GM10266 (cell line): ENCODE results near the gene VPS8.

ENCODE experiments used
- DNase-seq: peaks from one replicate; pipeline ENCODE4 v3.0.0; 2012; ENCODE audit errors: extremely low spot score
- TF ChIP-seq, protein P1 (sequence below): IDR thresholded peaks from 2 replicates; pipeline ENCODE4 v1.5.1; 2012; ENCODE audit warnings: mild to moderate bottlenecking, low read depth; ENCODE audit not compliant: control insufficient read depth, insufficient read depth; ENCODE audit errors: missing control alignments

Gene VPS8

DNA sequence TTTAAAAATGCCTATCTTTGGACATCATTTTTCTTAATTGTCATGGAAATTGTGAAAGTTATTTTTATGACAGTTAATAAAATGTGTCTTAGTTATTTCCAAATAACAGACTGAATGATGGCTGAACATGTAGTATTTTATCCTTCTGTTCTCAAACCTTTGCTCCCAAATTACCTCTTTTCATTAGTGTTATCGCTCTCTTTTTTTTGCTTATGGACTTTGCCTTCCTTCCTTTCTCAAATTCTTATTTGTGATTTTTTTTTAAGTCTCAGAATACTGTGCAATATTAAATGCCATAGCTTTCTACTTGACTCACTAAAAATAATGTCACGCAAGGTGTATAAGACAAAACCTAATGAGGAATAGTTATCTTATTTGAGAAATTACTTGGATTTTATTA lies 107.7 kb downstream of the VPS8 start:
- TF ChIP-seq, protein P1, sequence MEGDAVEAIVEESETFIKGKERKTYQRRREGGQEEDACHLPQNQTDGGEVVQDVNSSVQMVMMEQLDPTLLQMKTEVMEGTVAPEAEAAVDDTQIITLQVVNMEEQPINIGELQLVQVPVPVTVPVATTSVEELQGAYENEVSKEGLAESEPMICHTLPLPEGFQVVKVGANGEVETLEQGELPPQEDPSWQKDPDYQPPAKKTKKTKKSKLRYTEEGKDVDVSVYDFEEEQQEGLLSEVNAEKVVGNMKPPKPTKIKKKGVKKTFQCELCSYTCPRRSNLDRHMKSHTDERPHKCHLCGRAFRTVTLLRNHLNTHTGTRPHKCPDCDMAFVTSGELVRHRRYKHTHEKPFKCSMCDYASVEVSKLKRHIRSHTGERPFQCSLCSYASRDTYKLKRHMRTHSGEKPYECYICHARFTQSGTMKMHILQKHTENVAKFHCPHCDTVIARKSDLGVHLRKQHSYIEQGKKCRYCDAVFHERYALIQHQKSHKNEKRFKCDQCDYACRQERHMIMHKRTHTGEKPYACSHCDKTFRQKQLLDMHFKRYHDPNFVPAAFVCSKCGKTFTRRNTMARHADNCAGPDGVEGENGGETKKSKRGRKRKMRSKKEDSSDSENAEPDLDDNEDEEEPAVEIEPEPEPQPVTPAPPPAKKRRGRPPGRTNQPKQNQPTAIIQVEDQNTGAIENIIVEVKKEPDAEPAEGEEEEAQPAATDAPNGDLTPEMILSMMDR: no peak
- no peak for DNase-seq

DNA sequence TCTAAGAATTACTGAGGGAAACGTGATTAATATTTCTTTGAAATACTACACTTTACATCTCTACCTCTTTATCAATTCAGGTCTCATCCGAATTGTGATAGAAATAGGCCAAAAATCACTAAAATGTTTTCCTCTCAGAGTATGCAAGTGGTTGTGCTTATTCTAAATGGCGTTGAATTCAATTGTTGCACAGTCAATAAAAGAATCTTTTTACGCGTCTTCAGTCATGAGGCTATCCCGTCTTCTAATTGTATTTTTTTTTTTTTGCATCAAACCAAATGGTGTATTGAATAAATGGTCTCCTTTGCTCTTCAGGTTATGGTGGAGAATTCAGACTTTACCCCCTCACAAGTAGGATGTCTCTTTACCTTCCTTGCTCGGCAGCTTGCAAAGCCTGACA lies 112.6 kb downstream of the VPS8 start:
- DNase-seq: no peak
- TF ChIP-seq, protein P1: no peak

DNA sequence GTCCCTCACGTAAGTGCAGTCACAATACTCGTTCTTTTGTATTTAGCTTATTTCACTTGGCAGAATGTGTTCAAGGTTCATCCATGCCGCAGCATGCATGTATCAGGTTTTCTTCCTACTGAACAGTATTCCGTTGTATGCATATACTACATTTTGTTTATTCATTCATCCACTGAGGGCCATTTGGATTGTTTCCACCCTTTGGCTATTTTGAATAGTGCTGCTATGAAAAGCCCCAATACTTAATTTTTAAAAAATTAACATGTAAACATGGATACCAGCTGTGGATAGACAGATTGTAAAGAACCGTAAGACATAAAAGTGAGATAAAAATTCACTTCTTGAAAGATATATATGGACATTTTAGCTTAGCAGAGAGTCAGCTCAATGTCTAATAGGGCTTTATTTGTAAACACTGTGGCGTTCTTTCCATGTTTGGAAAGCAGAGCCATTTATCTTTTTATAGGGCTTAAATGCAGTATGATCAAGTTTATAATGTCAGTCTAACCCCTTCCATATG lies 115.9 kb downstream of the VPS8 start:
- no peak for DNase-seq
- TF ChIP-seq, protein P1: no peak

DNA sequence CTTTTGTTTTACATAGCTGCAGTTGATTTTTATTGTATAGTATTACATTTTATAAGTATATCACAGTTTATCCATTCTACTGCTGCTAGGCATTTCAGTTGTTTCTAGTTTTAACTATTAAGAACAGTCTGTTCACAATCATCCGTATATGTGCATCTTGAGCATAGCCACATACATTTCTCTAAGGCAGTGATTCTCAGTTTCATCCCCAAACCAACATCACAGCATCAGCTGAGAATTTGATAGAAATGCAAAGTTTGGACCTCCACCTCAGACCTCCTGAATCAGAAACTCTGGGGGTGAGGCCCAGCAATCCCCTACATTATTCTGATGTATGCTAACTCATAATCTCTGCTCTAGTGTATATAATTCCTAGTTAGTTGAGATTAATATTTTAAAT lies 120.8 kb downstream of the VPS8 start:
- TF ChIP-seq, protein P1: no peak
- no peak for DNase-seq

DNA sequence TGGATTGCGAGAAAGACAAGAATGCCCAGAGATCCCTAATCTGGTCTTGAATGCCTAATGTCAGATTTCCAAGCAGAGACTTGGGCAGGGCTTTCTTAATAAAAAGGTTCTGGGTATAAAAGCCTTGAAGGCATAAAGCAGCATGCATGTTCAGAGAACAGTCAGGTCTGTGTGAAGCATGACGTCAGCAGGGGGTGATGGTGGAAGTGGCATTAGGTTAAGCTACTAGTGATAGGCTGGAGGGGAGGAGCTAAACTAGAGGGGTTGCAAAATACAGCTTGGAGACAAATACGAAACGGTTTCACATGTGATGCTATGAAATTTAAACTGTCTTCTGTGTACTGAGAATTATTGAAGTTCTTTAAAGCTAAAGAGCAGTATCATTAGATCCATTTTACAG lies 125.6 kb downstream of the VPS8 start:
- no peak for DNase-seq
- TF ChIP-seq, protein P1: no peak

DNA sequence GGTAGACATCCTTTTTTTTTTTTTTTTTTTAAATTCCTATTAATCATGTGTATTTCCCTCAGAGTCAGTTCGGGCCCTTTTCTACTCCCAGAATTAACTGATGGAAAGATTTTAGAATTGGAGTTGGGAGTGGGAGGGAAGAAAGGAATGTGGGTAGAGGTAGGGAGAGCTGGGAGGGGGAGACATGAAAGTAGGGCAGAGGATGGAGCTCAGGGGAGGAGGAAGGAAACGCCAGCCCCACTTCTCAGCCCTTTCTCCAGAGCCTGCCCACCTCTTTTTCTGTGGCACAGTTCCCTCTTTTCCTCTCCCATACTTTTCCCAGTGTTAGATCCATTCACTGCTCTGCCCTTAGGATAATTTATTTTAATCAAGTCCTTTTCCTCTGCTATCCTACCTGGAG lies 129.4 kb downstream of the VPS8 start:
- TF ChIP-seq, protein P1: no peak
- DNase-seq: no peak

DNA sequence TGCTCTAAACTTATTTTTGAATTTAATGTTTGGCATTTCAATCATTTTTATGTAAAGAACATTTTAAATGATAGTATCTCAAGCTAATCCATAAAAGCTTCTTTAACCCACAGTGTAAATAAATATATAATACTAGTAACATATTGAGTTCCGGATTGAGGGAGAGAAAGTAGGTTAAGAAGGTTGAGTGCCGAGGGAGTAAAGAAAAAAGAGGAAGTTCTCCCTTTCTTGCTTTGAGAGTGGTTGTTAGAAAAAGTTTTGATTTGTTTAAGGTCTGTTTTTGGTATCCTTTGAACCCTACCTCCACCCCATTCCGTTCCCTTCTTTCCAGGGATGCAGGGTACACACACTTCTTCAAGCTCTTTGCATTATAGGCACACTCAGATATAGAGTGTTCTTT lies 130.8 kb downstream of the VPS8 start:
- TF ChIP-seq, protein P1: no peak
- DNase-seq: peak; percentile 20
